ENCODE data around the gene POU2F3.

DNA sequence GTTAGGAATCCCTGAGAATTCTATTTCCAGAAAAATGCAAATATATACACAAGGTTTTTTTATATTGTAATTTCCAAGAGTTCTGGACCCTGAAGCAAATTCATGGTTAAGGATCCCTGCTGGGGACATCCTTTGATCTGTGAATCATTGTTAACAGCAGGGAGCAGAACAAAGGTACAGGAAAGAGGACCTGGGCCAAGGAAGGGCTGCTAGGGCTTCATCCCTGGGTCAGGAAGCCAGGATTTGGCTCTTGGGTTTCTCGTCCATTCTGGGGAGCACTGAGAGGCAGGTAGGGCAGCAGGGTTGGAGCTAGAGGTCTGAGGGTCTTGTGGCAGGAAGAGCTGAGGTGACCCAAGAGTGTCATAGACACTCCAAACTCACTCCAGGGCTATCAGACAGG, 39.3 kb upstream of the POU2F3 start:
- no peak for TF ChIP-seq EZH2phosphoT487 (IDR thresholded peaks at IDR 0.05; ENCODE audit: low read length)
- TF ChIP-seq, protein P1, sequence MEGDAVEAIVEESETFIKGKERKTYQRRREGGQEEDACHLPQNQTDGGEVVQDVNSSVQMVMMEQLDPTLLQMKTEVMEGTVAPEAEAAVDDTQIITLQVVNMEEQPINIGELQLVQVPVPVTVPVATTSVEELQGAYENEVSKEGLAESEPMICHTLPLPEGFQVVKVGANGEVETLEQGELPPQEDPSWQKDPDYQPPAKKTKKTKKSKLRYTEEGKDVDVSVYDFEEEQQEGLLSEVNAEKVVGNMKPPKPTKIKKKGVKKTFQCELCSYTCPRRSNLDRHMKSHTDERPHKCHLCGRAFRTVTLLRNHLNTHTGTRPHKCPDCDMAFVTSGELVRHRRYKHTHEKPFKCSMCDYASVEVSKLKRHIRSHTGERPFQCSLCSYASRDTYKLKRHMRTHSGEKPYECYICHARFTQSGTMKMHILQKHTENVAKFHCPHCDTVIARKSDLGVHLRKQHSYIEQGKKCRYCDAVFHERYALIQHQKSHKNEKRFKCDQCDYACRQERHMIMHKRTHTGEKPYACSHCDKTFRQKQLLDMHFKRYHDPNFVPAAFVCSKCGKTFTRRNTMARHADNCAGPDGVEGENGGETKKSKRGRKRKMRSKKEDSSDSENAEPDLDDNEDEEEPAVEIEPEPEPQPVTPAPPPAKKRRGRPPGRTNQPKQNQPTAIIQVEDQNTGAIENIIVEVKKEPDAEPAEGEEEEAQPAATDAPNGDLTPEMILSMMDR (IDR thresholded peaks at IDR 0.05; ENCODE audit: low read length) = no peak
